PC-9 (cell line): ENCODE results near the gene STK32B. TPM values are rescaled to one million over a fixed set of nuclear protein-coding genes. Genes with fewer than 3 reads are reported as not detected.

Source experiments
- BruUV-seq: library from RNA; stranded (reverse); fragments of 400-500 nt; replicated peaks from 2 replicates; lab custom pipeline; 2021; lab: Mats Ljungman, UMichigan
- CTCF ChIA-PET: fragments of 300-600 bp; sonication (Branson Sonifier 250); formaldehyde crosslinking; loops from one replicate; lab custom pipeline; 2022; ENCODE audit warnings: antibody characterized with exemption; lab: Charles Lee
- POLR2A ChIA-PET: fragments of 300-600 bp; sonication (Branson Sonifier 250); formaldehyde crosslinking; loops from one replicate; lab custom pipeline; 2022; ENCODE audit warnings: antibody characterized with exemption; ENCODE audit not compliant: unreplicated experiment; lab: Charles Lee
- DNase-seq, 2 experiments: peaks; one replicate each; pipeline versions ENCODE4 v3.0.0 to v3.0.0-alpha.2; 2015 to 2022; ENCODE audit warnings: mixed read lengths in 1 of 2
- H2AFZ ChIP-seq: fragments of 200-600 bp; sonication (generic); 2 replicates; pipeline ENCODE4 v1.8.1; 2017; ENCODE audit warnings: antibody characterized with exemption
- H3F3A ChIP-seq: fragments of 200-600 bp; sonication (generic); 2 replicates; pipeline ENCODE4 v1.8.1; 2017; ENCODE audit warnings: antibody characterized with exemption, mild to moderate bottlenecking, low read depth; ENCODE audit not compliant: insufficient read depth
- H3K27ac ChIP-seq: fragments of 200-600 bp; sonication (generic); 2 replicates; pipeline ENCODE4 v1.6.1; 2016; ENCODE audit warnings: mixed run types
- H3K27me3 ChIP-seq: fragments of 200-600 bp; sonication (generic); 2 replicates; pipeline ENCODE4 v1.6.1; 2016; ENCODE audit warnings: low read depth, mixed run types; ENCODE audit not compliant: insufficient read depth
- H3K36me3 ChIP-seq: fragments of 200-600 bp; sonication (generic); 2 replicates; pipeline ENCODE4 v1.6.1; 2016; ENCODE audit warnings: low read depth, mixed run types
- H3K4me1 ChIP-seq: fragments of 200-600 bp; sonication (generic); replicated peaks from 2 replicates; pipeline ENCODE4 v1.6.1; 2016; ENCODE audit warnings: mixed run types; ENCODE audit not compliant: insufficient read depth
- H3K4me2 ChIP-seq: fragments of 200-600 bp; sonication (generic); 2 replicates; pipeline ENCODE4 v1.6.1; 2017; ENCODE audit warnings: mixed run types
- H3K4me3 ChIP-seq: fragments of 200-600 bp; sonication (generic); 2 replicates; pipeline ENCODE4 v1.6.1; 2016; ENCODE audit warnings: mixed run types
- H3K79me2 ChIP-seq: fragments of 200-600 bp; sonication (generic); 2 replicates; pipeline ENCODE4 v1.6.1; 2017; ENCODE audit warnings: low read depth, mixed run types
- H3K9me2 ChIP-seq: fragments of 200-600 bp; sonication (generic); 2 replicates; pipeline ENCODE4 v1.8.1; 2017; ENCODE audit warnings: mild to moderate bottlenecking; ENCODE audit not compliant: insufficient read depth
- H3K9me3 ChIP-seq: fragments of 200-600 bp; sonication (generic); 2 replicates; pipeline ENCODE4 v1.8.1; 2016; ENCODE audit warnings: low read depth; ENCODE audit not compliant: insufficient read depth
- H4K20me1 ChIP-seq: fragments of 200-600 bp; sonication (generic); 2 replicates; pipeline ENCODE4 v1.8.1; 2017; ENCODE audit not compliant: insufficient read depth
- CTCF ChIP-seq: fragments of 200-600 bp; sonication (generic); conservative IDR thresholded peaks from 2 replicates; pipeline ENCODE4 v1.6.1; 2017; ENCODE audit warnings: mixed run types, antibody characterized with exemption, mild to moderate bottlenecking, moderate library complexity
- EZH2 ChIP-seq: fragments of 200-600 bp; sonication (generic); IDR thresholded peaks from 2 replicates; pipeline ENCODE4 v1.8.0; 2017; ENCODE audit warnings: antibody characterized with exemption, low read depth
- intact Hi-C: fragments of 100-400 bp; cut with micrococcal nuclease; formaldehyde crosslinking; loops from one replicate; pipeline ENCODE4 v1.10.0; 2022; ENCODE audit not compliant: unreplicated experiment
- total RNA-seq: library from RNA; stranded (reverse); gene quantifications from 2 replicates; pipeline ENCODE4 v1.2.3, GENCODE V29; 2021

The STK32B gene
- total RNA-seq, 1 experiment from 2014 or later = not detected

DNA sequence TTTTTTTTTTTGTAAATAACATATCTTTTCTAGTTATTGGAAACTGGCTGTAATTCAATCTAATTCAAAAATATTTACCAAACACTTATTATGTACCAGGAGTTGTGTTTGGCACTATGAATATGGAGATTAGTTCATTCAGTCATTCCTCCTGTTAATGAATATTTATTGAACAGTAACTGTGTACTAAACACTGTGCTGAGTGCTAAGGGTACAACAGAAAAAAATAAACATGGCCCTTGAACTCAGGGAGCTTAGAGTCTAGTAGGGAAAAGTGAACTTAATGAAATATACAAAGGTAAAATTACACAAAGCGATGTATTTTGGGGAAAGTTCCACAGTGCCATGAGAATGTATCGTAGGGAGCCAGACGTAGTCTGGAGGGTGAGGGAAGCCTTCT, 87.1 kb downstream of the STK32B start:
- no peak for TF ChIP-seq EZH2
- no peak for TF ChIP-seq CTCF
- Histone ChIP-seq H3K27me3 (no peaks in the 10 kb centered on the region; the same call in 1 of the 2 replicates), H3K27ac (no peak overlapping the region), H3K36me3 (no peaks in the 10 kb centered on the region), H3K9me3 (no peaks in the 10 kb centered on the region), H3K4me1 (no peaks in the 10 kb centered on the region), H3K4me3 (no peak overlapping the region), H3K4me2 (no peak overlapping the region), H3F3A (no peaks in the 10 kb centered on the region), H3K79me2 (no peaks in the 10 kb centered on the region), H2AFZ (no peak overlapping the region), H4K20me1 (no peaks in the 10 kb centered on the region), H3K9me2 (no peaks in the 10 kb centered on the region)
- no peak for DNase-seq
- ChIA-PET POLR2A (no interaction called here), CTCF (no interaction called here)
- BruUV-seq = no TSS peak
- intact Hi-C loops = no loop called here

GRCh38 chr4:5139141-5139540, 87.9 kb downstream of the STK32B start:
- H3K9me2 ChIP-seq = no peaks in the 10 kb centered on the region

GRCh38 chr4:5141802-5142201, 90.5 kb downstream of the STK32B start:
- intact Hi-C loops = no loop called here

More at GRCh38 chr4:5139141-5139540, 87.9 kb downstream of the STK32B start:
- CTCF ChIA-PET = no interaction called here
- no TSS peak for BruUV-seq
- Histone ChIP-seq H3K9me3 (no peaks in the 10 kb centered on the region), H3K27ac (no peak overlapping the region), H3K27me3 (no peaks in the 10 kb centered on the region; the same call in 1 of the 2 replicates), H3K36me3 (no peaks in the 10 kb centered on the region), H3K4me3 (no peak overlapping the region), H3K4me1 (no peaks in the 10 kb centered on the region), H3F3A (no peaks in the 10 kb centered on the region), H2AFZ (no peak overlapping the region), H3K79me2 (no peaks in the 10 kb centered on the region), H4K20me1 (no peaks in the 10 kb centered on the region), H3K4me2 (no peak overlapping the region)
- POLR2A ChIA-PET = no interaction called here
- TF ChIP-seq EZH2 (no peak), CTCF (no peak)
- intact Hi-C loops = no loop called here
- DNase-seq = no peak

More at GRCh38 chr4:5141802-5142201, 90.5 kb downstream of the STK32B start:
- Histone ChIP-seq H3K4me1 (no peaks in the 10 kb centered on the region), H3K4me2 (no peak overlapping the region), H3F3A (no peaks in the 10 kb centered on the region), H3K4me3 (no peak overlapping the region), H3K36me3 (no peaks in the 10 kb centered on the region), H3K9me3 (no peaks in the 10 kb centered on the region), H3K79me2 (no peaks in the 10 kb centered on the region), H2AFZ (no peak overlapping the region), H3K27me3 (no peaks in the 10 kb centered on the region), H4K20me1 (no peaks in the 10 kb centered on the region), H3K9me2 (no peaks in the 10 kb centered on the region), H3K27ac (no peak overlapping the region)
- ChIA-PET POLR2A (no interaction called here), CTCF (no interaction called here)
- no TSS peak for BruUV-seq
- no peak for TF ChIP-seq EZH2
- TF ChIP-seq CTCF = no peak
- no peak for DNase-seq
